CD1c-positive myeloid dendritic cell (primary cell): ENCODE data around the gene IFITM10.

Source experiments
- DNase-seq: peaks from one replicate; pipeline ENCODE4 v3.0.0-alpha.2; 2016; ENCODE audit errors: extremely low spot score

The IFITM10 gene

DNA sequence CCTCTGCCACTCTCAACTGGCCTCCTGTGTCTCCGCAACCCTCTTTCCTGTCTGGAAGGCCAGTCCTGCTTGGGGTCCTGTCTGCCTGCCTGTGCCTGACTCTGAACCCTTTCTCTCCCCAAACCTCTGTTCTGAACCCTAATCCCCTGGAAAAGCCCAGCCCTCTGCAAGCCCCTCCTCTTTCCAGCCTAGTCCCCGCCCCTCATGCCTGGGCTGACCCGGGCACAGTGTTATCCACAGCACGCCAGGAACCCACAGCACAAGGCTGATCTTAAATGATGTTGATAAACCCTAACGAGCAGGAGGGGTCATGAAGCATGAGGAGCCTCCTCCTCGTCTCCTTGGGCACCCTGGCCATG, at the start of gene IFITM10:
IFITM10 (minus strand) TSS at position 115 of the 359 bp plus-strand sequence. CDS start 153 bp downstream, outside the sequence.
- no peak for DNase-seq

DNA sequence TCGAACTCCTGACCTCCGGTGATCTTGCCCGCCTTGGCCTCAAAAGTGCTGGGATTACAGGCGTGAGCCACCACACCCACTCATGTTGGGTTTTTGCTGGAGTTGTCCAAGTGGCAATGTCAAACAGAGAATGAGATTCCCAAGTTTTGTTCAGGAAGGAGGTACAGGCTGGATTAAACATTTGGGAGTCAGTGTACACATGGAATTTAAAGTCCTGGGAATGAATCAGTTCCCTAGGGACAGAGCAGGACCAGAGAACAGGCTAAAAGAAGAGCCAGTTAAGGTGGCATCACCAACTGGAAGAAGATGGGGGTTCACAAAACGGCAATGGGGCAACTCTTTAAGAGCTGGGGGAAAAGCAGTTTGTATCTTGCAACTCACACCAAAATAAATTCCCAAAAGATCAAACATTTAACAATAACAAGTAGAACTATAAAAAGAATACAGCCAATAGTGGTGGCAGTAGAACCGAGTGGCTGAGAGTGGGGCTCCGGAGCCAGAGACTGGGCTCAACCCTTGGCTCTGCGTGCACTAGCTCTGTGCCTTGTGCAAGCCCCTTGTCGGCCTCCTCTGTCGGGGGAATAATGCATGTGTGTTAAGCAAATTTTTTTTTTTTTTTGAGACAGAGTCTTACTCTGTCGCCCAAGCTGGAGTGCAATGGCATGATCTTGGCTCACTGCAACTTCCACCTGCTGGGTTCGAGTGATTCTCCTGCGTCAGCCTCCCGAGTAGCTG, 47.2 kb upstream of the IFITM10 start:
- no peak for DNase-seq

DNA sequence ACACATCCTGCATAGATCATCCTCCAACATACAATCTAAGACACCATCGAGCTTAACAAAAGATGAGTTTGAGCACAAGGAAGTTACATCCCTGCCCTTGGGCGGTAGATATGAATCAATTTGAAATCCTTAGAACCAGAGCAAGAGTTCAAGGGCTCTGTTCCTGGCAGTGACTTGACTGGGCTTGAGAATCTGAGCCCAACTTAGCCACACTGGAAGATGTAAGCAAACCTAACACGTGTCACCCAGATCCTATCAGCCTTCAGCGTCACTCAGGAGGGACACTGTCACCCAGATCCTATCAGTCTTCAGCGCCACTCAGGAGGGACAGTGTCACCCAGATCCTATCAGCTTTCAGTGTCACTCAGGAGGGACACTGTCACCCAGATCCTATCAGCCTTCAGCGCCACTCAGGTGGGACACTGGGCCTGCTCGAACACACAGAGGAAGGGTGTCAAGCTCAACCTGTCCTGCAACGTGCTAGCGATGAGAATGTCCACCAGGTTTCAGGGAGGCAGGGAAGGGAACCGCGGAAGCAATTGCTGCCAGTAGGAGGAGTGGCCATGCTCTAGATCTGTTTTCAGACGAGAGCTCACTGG, 46.1 kb upstream of the IFITM10 start:
- no peak for DNase-seq

DNA sequence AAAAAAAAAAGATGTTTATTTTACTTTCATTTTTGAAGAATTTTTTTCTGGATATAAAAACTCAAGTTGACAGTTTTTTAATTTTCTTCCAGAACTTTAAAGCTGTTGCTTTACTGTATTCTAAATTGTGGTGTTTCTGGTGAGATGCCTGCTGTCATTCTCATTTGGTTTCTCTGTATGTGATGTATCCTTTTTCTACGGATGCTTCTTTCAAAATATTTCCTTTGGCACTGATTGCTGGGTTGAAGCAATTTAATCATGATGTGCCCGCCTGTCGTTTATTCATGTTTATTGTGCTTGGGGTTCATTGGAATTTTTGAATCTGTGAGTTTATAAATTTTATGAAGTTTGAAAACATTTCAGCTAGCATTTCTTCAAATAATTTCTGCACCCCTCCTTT, 42.7 kb upstream of the IFITM10 start:
- DNase-seq = no peak

DNA sequence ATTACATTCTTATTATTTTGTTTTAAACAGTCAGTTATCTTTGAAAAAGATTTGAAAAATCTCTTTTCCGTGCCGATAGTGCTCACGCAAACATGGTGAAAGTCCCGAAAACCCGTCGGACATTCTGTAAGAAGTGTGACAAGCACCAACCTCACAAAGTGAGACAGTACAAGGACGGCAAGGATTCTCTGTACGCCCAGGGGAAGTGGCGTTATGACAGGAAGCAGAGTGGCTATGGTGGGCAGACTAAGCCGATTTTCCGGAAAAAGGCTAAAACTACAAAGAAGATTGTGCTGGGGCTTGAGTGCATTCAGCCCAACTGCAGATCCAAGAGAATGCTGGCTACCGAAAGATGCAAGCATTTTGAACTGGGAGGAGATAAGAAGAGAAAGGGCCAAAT, 42.1 kb upstream of the IFITM10 start:
- DNase-seq = peak; percentile 22

DNA sequence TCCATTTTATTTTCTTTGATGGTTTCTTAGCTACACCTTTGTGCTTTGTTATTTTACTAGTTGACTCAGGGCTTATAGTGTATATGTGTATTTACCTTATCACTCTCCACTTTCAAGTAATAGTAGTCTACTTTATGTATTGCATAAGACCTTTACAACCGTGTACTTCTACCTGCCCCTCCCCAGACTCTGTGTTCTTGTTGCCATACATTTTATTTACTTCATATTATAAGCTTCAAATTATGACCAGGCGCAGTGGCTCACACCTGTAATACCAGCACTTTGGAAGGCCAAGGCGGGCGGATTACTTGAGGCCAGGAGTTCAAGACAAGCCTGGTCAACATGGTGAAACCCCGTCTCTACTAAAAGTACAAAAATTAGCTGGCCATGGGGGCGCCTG, 41.5 kb upstream of the IFITM10 start:
- no peak for DNase-seq

DNA sequence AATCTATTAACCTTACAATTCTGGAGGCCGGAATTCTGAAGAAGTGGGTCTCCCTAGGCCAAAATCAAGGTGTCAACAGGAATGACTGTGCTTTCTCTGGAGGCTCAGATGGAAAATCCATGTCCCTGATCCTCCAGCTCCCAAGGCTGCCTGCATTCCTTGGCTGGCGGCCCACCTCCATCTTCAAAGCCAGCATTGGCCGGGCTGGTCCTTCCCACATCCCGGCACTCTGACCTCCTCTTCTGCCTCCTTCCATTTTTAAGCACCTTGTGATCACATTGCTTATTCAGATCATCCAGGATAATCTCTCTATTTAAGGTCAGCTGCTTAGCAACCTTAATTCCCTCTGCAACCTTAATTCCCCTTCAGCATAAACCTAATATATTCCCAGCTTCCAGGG, 36.1 kb upstream of the IFITM10 start:
- DNase-seq = no peak

DNA sequence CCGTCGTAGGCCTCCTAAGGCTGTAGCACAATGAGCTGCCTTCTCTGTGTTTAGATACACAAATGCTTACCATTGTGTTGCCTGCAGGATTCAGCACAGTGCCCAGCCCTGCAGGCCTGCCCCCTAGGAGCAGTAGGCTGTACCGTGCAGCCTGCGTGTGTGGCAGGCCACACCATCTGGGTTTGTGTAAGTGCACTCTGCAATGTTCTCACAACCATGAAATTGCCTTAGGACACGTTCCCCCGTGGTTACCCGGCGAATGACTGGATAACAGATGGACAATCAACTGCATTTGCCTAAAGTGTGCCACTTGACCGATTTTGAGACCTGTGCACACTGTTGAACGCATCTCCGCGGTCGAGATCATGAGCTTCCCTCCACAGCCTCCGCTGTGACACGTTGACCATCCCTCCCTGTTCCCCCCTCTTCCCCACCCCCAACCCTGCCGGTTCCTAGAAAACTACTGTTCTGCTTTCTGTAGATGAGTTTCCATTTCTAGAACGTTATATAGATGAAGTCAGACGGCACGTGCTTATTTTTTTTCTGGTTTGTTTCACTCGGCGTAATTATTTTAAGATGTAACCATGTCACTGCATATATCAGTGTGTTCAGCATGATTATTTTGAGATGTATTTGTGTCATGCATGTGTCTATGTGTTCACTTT, 35.5 kb upstream of the IFITM10 start:
- DNase-seq = peak; percentile 90

DNA sequence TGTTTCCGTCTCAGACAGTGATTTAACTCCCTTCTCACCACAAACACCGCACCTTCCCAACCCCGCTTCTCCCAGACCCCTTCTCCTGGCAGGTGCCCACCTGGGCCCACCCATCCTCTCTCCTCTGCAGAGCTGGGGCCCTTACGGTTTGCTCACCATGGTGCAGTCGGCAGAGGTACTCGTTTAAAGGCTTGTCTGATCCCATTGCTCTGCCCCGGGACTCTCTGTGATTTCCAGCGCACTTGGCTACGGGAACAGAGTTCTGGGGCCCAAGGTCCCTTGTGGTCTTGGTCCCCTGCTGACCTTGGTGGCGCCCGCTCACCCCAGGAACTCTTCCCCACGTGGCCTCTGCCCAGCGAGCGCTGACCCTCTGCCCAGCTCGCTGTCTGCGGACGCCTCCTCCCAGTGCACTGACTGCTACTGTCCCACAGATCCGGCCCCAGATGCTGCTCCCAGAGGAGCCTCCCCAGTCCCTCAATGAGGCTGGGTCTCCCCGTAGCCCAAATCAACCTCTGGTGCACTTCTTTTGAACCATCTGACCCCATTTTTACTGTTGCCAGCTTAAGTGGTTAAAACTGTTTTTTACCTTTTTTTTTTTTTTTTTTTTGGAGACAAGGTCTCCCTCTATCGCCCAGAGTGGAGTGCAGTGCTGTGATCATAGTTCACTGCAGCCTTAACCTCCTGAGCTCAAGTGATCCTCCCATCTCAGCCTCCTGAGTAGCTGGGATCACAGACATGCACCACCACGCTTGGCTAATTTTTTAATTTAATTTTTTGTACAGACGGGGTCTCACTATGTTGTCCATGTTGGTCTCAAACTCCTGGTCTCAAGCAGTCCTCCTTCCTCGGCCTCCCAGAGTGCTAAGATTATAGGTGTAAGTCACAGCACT, 34.6 kb upstream of the IFITM10 start:
- no peak for DNase-seq

DNA sequence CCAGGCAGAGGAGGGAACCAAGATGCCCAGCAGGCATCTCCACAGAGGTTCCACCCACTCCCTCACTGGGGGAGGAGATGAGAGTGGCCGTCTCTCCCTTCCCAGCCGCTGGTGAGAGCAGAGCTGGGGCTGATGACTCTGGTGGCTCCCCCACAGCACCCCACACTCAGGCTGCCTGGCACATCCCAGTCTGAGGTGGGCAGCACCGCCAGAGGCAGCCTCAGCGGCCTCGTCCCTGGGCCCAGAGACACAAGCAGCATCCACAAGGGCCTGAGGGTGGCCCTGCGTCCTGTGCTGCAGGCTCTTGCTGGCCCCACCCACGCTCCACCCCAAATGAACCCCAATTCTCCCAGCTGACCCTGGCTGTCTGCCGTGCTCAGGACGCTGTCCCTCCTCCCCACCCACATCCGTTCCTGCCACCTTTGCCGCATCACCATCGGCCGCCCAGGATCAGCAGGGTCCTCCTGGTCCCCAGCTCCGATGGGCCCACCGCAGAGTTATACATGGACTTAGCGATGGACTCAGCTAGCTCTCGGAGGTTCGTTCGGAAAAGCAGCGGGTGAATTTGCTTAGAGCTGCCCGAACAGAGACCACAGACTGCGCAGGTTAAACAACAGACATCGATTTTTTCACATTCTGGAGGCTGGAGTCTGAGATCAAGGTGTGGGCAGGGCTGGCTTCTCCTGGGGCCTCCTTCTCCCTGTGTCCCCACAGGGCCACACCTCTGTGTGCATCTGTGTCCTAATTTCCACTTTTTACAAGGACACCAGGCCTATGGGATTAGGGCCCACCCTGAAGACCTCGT, 33.5 kb upstream of the IFITM10 start:
- no peak for DNase-seq

DNA sequence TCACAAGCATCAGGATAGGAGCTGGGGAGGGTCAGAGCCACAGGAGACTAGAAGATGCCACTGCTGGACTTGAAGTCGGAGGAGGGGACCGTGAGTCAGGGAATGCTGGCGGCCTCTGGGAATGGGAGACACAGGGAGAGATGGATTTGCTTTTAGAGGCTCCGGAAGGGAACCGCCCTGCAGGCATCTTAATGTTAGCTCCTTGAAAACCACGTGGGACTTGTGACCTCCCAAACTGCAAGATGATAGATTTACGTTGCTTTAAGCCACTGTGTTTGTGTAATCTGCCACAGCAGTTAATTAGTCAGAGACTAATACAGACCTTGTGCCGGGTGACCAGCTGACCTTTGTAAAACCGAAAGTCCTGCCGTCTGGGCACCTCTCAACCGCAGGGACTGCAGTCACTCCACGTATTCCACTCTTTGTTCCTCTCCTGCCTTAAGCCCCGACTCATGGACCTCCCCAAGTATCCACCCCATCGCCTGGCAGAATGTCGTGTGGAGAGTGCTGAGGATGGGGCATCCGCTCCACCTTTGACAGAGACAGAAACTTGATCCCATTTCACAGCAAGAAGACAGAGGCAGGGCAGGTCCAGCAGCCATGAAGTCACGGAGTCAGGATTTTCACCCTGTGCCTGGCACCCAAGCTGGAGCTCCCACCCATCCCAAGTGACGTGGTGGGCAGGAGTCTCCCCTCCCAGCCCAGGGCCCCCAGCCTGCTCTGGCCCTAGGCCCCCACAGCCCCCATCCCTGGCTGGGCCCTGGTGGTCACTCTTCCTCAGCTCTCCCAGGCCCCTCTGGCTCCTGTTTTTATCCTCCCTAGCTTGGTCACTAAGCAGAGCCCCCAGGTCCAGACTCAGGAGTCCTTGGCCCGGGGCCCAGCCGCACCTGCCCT, 32.7 kb upstream of the IFITM10 start:
- peak; percentile 90 for DNase-seq

DNA sequence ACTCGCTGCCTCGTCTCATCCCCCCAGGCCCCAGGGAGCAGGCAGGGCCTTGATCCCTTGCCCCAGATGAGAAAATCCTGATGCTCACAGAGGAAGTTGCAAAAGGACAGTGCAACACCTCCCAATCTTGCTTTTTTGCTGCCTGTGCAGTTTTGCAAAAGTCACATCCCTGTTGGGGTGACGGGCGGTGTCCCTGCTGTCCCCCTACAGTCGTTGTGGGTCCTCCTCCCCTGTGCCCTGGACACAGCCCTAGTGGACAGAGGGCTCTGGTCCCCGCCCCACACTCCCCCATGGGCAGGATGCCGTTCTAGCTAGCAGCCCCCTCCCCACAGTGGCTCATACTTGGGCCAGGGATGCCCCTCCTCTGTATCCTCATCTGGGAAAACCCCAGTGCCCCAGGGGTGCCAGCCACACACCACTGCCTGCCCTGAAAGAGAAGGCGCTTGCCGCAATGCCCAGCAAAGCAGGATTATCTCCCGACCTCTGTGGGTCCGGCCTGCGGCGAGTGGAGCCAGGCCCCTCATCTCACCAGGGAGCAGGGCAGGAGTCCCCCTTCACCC, 31.7 kb upstream of the IFITM10 start:
- peak; percentile 69 for DNase-seq

DNA sequence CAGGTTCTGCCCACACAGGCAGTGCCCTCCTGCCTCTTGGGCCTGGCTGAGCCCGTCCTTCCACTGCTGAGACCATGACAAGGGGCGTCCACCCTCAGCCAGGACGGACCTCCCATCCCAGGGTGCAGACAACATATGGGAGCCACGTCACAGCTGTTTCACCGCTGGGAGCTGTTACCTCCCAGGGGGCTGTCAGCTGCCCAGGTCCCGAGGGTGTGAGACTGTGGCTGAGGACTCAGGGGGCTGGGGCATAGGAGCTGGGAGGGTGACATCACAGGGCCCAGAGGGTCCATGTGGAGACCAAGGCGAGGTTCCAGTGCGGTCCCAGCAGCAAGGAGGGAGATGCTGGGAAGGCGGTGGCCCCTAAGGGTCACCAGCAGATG, 31.2 kb upstream of the IFITM10 start:
- DNase-seq = no peak

DNA sequence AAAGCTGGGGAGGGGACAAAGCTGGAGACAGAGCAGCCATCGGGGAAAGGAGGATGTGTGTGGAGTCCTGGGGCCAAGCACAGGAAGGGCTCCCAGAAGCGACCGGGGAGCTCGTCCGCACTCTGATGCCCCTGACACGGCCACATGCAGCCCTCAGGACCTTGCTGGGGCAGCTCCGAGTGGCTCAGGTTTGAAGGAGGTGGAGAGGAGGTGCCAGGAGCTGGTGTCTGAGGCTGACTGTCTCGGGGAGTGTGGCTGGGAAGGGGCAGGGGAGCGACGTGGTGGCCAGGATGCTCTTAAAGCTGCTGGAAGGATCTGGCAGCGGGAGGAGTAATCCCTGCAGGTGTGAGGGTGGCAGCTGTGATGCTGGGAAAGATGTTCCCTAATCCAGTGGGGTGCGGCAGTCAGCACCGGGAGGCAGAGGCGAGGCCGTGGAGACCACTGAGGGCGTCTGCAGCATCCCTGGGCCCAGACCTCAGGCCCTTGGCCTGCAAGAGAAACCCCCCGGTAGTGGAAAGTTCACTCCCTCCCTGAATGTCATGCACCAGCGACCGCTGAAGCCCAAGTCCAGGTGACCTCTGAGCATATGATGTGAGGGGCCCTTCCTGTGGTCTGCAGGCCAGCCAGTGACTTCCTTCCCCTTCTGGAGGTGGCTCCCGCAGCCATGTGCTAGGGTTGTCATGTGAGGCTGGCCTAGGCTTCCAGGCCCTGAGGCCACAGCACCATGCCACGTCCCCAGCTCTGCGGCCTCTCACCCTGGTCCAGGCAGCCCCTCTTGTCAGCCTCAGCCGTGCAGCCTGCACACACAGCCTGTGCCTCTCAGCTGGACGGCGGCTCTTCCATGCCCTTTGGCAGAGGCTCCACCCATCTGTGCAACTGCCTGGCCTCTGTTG, 30.6 kb upstream of the IFITM10 start:
- peak; percentile 73 for DNase-seq

DNA sequence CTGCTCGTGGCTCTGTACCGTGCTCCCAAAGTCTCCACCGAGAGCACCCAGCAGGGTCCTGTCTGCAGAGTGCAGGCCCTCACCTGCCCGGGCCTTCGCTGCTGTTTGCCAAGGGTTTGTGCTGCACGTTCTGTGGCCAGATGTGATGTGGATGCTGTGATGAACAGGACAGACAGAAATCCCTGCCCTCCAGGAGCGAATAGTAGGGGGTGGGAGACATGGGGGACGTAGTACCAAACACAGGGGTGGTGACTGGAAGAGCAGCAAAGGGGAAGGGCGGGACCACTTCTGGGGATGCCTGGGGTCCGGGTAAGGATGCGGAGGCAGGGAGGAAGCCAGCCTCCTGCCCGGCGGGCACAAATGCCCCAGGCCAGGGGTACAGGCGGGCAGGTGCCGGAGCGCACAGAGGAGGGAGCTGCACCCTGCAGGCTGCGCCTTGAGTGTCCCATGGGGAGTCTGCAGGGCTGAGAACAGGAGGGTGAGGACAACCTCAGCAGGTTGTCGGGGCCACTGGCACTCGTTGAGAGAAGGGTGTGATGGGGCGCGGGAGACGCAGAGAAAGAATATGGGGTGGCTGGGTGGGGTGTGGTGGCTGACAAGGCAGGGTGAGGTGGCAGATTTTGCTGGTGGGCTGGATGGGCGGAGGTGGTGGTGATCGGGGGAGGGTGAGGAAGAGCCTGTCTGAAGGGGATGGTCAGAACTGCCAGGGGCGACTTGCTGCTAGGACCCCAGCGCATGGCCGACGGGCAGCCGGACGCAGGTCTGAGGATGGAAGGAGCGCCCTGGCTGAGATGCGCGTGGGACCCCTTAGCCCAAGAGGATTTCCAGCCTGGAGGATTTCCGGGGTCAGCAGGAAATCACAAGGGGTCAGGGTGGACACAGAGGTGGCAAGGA, 29.7 kb upstream of the IFITM10 start:
- DNase-seq = no peak

DNA sequence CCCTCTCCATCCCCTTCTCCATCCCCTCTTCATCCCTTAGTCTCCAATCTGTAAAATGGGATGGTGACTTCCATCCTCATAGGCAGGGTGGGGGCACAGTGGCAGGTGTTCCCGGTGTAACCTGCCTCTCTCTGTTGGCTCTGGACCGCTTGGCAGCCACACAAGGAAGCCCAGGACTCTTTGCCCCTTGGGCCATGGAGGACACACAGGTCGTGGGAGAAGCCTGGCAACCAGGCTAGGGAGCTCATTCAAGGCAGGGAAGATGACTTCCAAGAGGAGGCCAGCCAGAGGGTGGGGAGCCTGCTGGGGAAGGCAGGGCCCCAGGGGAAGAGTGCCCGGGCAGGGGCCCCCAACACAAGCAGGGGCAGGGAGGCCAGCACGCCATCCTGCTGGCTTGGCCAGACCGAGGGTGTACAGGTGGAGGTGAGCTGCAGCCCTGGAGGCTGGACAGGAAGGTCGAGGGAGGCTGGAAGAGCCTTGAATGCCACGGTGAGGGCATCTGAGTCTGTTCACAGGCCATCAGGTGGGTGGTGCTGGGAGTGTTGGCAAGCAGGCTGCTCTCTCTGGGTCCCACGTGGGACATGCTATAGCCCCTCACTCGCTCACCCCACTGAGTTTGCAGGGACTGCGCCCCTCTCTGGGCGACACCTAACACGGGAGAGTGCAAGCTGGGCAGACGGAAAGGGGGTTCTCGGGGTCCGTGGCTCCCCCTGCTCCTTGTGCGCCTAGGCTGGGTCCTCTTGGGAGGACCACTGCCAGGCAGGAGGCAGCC, 28.8 kb upstream of the IFITM10 start:
- no peak for DNase-seq
